ENCODE data around the gene DENND1A.

The DENND1A gene

GRCh38 chr9:123868002-123868401 lies 61.9 kb downstream of the DENND1A start:
- in situ Hi-C loops (cut with MboI; ENCODE audit: low sequenced_read_pairs): no loop called here

DNA sequence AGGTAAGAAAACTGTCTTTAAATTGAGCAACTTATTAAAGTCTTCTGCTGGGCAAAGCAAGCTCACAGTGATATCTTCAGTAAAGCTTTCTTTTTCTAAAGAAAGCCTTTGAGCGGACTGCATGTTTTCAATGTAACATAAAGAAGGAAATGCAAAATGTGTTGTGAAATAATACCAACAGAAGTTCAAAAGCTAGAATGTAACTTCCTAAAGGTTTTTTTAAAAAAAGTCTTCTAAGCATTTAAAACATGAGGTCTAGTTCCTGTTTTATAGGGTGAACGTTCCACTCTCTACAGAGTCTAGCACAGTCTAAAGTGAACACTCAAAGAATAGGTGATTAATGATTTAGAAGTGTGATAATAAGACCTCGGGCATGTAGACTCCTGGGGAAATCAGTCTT lies 62.9 kb downstream of the DENND1A start:
- in situ Hi-C loops (cut with MboI; ENCODE audit: low sequenced_read_pairs): no loop called here

- in situ Hi-C loops (cut with MboI; ENCODE audit: low sequenced_read_pairs): no loop called here
Measured at GRCh38 chr9:123866497-123866896, 63.4 kb downstream of the DENND1A start.

DNA sequence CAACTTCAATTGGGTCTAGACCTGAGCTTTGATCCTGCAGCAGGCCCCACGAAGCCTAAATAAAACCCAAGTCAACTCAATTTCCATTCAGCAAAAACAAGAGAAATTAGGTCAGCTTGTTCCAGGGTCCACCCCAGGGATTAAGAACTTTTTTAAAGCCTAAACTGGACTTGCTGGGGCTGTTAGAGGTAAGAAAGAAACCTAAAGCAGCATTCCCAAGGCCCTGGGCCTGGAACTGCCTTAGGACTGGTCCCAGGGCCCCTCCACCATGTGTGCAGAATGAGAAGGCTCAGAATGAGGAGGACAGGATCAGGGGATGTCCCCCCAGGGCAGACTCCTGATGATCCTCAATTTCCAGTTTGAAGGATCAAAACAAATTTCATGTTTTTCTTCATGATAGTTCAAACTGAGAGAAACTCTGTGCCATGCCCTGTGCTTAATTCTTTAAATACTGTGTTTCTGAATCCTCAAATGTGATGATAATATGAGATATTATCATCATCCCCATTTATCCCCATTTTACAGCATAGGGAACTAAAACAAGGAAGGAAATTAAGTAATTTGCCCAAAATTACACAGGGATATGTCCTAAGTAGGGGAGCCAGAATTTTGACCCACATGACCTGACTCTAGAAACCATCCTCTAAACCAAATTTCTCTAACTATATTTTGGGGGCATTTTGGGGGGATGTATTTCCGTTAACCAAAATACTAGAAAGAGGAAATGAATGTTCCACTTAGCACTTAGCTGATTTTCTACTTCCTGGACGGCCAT lies 64.5 kb downstream of the DENND1A start:
- in situ Hi-C loops (cut with MboI; ENCODE audit: low sequenced_read_pairs): no loop called here

DNA sequence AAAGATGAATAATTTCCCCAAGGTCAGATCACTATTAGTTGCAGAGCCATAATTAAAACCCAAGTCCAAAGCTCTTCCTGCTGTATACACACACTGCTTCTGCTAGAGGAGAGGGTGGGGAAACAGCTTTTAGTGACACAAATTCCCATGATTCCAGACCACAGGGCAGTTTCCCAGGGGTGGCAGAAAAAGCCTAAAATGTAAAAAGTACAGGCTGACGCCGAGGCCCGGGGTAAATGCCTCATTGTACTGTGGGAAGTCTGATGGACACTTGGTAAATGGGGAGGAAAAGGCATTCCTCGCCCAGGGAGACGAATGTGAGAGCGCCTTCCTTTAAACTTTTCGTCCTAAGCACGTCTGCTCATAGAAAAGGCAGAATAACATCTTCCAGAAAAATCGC lies 65.7 kb downstream of the DENND1A start:
- in situ Hi-C loops (cut with MboI; ENCODE audit: low sequenced_read_pairs): no loop called here

- in situ Hi-C loops (cut with MboI; ENCODE audit: low sequenced_read_pairs): no loop called here
Measured at GRCh38 chr9:123863164-123863855, 66.6 kb downstream of the DENND1A start.

- in situ Hi-C loops (cut with MboI; ENCODE audit: low sequenced_read_pairs): no loop called here
Measured at GRCh38 chr9:123861756-123862120, 68.2 kb downstream of the DENND1A start.

DNA sequence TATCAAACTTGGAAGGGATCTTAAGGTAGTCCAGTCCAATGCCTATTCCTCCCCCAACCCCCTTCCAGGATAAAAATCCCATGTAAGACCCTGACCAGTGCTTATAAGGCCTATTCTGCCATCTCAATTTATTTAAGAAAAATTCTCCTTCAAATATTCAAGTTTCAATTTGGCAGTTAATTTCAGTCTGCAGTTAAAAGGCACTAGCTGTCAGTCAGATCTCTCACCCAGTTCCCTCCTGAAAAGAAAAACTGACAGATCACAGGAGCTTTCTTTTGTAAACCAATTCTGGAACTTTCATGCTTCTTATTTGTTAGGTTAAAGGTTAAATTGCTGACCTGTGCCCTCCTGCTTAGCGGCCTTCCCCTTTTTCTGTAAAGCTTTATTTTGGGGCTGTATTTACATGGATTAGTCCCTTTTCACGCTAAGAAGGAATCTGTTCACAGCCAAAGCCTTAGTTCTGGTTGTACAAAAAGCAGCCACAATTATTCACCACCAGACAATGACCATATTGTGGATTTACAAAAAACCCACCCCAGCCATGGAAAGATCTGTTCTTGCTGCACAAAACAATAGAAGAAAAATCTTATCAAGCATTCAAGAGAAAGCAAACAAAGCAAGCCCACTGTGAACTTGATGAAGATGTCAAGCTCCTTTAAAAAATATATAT lies 68.7 kb downstream of the DENND1A start:
- in situ Hi-C loops (cut with MboI; ENCODE audit: low sequenced_read_pairs): no loop called here

- in situ Hi-C loops (cut with MboI; ENCODE audit: low sequenced_read_pairs): no loop called here
Measured at GRCh38 chr9:123860603-123861002, 69.3 kb downstream of the DENND1A start.

GRCh38 chr9:123852403-123852802 lies 77.5 kb downstream of the DENND1A start:
- in situ Hi-C loops (cut with MboI; ENCODE audit: low sequenced_read_pairs): no loop called here

GRCh38 chr9:123851851-123852250 lies 78.1 kb downstream of the DENND1A start:
- in situ Hi-C loops (cut with MboI; ENCODE audit: low sequenced_read_pairs): no loop called here

DNA sequence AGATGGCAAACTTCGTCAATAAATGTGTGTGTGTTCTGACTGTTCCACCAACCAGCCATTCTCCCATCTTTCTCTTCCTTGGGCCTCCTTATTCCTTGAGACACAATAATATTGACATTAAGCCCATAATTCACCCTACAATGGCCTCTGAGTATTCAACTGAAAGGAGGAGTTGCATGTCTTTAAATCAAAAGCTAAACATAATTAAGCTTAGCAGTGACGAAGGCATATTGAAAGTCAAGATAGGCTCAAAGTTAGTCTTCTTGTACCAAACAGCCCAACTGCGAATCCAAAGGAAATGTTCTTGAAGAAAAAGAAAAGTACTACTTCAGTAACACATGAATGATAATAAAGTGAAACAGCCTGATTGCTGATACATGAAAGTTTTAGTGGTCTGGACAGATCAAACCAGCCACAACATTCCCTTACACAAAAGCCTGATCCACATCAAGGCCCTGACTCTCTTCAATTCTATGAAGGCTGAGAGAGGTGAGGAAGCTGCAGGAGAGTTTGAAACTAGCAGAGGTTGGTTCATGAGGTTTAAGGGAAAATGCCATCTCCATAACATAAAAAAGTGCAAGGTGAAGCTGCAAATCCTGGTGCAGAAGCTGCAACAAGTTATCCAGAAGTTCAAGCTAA lies 81.4 kb downstream of the DENND1A start:
- in situ Hi-C loops (cut with MboI; ENCODE audit: low sequenced_read_pairs): no loop called here

- in situ Hi-C loops (cut with MboI; ENCODE audit: low sequenced_read_pairs): no loop called here
Measured at GRCh38 chr9:123846966-123847365, 83.0 kb downstream of the DENND1A start.

DNA sequence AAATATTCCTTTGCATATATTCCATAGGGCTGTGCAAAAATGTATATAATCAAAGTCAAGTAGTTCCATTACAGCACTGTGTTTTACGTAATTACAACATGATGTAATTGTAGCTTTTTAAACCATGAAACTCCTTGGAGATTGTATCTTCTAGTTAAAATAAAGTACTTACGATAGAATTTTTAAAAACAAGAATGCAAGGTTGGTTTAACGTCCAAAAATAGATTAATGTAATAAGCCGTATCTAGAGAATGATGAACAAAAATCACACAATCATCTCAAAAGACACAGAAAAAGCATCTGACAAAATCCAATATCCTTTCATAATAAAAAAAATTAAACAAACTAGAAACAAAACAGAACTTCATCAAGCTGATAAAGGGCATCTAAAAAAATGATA lies 86.2 kb downstream of the DENND1A start:
- in situ Hi-C loops (cut with MboI; ENCODE audit: low sequenced_read_pairs): no loop called here

- in situ Hi-C loops (cut with MboI; ENCODE audit: low sequenced_read_pairs): no loop called here
Measured at GRCh38 chr9:123835821-123836220, 94.1 kb downstream of the DENND1A start.

GRCh38 chr9:123834889-123835562 lies 94.9 kb downstream of the DENND1A start:
- in situ Hi-C loops (cut with MboI; ENCODE audit: low sequenced_read_pairs): no loop called here

DNA sequence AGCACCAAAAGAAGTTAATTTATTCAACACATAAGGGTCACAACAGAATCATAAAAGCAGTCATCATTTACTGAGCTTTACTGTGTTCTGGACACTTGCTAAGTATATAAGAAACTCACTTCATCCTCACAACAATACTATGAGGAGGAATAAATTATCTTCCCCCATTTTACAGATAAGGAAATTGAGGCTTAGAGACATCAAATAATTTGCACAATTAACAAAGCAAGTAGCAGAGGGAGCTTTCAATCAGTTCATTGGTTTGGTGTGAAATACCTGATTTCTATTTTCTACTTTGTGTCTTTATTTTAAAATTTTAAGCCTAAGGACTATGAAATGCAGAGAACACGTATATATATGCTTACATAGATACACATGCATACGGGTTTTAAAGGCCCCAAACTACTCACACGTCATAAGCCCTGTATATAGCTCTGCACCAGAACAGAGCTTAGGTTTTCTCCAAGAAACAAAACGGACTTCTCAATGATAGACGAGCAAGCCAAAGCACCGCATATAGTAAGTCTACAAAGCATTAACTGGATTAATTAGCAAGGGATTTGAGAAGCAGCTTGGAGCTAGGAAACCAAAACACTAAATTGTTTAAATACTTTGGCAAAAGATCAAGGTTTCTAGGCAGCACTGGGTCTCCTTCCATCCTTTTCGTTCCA lies 95.6 kb downstream of the DENND1A start:
- in situ Hi-C loops (cut with MboI; ENCODE audit: low sequenced_read_pairs): no loop called here

GRCh38 chr9:123832858-123833650 lies 96.9 kb downstream of the DENND1A start:
- in situ Hi-C loops (cut with MboI; ENCODE audit: low sequenced_read_pairs): no loop called here

DNA sequence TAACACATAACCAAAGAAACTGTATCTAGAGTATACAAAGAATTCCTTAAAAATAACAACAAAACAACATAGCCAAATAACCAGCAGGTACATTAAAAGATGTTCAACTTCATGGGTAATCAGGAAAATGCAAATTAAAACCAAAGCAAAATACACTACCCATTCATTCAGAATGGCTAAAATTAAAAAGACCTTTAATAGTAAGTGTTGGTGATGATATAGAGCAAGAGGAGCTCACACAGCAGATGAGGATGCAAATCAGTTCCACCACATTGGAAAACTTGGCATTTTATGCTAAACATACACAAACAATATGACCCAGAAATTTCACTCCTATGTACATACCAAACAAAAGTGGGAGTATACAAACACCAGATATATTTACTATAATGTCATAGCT lies 97.8 kb downstream of the DENND1A start:
- in situ Hi-C loops (cut with MboI; ENCODE audit: low sequenced_read_pairs): no loop called here

GRCh38 chr9:123828449-123828848 lies 101.5 kb downstream of the DENND1A start:
- in situ Hi-C loops (cut with MboI; ENCODE audit: low sequenced_read_pairs): no loop called here
